Osteoblast (primary cell): ENCODE data around the gene GRM8. TPM values are rescaled to one million over a fixed set of nuclear protein-coding genes. Genes with fewer than 3 reads are reported as not detected.

Experiments used
- DNase-seq: peaks from one replicate; pipeline ENCODE4 v3.0.0; 2011; ENCODE audit warnings: low spot score, mixed read lengths; ENCODE audit not compliant: insufficient read length; ENCODE audit errors: missing footprints
- H2AFZ ChIP-seq: 2 replicates; pipeline ENCODE4 v1.6.0; 2011; ENCODE audit warnings: mild to moderate bottlenecking, low read length
- H3K27ac ChIP-seq: 2 replicates; pipeline ENCODE4 v1.5.1; 2011; ENCODE audit warnings: mild to moderate bottlenecking, low read depth, low read length, moderate library complexity
- H3K27me3 ChIP-seq: 2 replicates; pipeline ENCODE4 v1.6.0; 2012; ENCODE audit warnings: mild to moderate bottlenecking, control low read depth, inconsistent platforms, low read length, moderate library complexity; ENCODE audit not compliant: insufficient read depth
- H3K36me3 ChIP-seq: 2 replicates; pipeline ENCODE4 v1.5.1; 2011; ENCODE audit warnings: mild to moderate bottlenecking, low read length, control low read depth, moderate library complexity; ENCODE audit not compliant: insufficient read depth
- H3K4me1 ChIP-seq: 2 replicates; pipeline ENCODE4 v1.5.1; 2011; ENCODE audit warnings: mild to moderate bottlenecking, low read length, control low read depth, moderate library complexity; ENCODE audit not compliant: insufficient read depth
- H3K4me2 ChIP-seq: 2 replicates; pipeline ENCODE4 v1.6.0; 2011; ENCODE audit warnings: mild to moderate bottlenecking, low read length; ENCODE audit not compliant: insufficient read depth
- H3K4me3 ChIP-seq: fragments of 200-600 bp; sonication (generic); 3 replicates; pipeline ENCODE4 v1.5.1; 2012; ENCODE audit warnings: mild to moderate bottlenecking, low read length, inconsistent platforms; ENCODE audit not compliant: insufficient read depth
- H3K79me2 ChIP-seq: 2 replicates; pipeline ENCODE4 v1.6.0; 2012; ENCODE audit warnings: mild to moderate bottlenecking, low read length, control low read depth, inconsistent platforms; ENCODE audit not compliant: insufficient read depth
- H3K9me3 ChIP-seq: 2 replicates; pipeline ENCODE4 v1.5.1; 2011; ENCODE audit warnings: low read depth, low read length, control low read depth
- H4K20me1 ChIP-seq: 2 replicates; pipeline ENCODE4 v1.6.0; 2012; ENCODE audit warnings: mild to moderate bottlenecking, low read length, control low read depth; ENCODE audit not compliant: insufficient read depth
- CTCF ChIP-seq: IDR thresholded peaks from 2 replicates; pipeline ENCODE4 v1.5.1; 2011; ENCODE audit warnings: mild to moderate bottlenecking, low read depth, low read length, moderate library complexity; ENCODE audit errors: extremely low read depth
- total RNA-seq: library from RNA; depleted of rRNA; stranded (reverse); fragments of >200 nt; gene quantifications from 2 replicates; pipeline ENCODE4 v1.2.3, GENCODE V29; 2012

The GRM8 gene
- total RNA-seq, 1 donor = not detected

- no peaks in the 10 kb centered on the region for H3K27me3 ChIP-seq
- no peak overlapping the region for H2AFZ ChIP-seq
- H3K79me2 ChIP-seq = no peaks in the 10 kb centered on the region
- no peak for TF ChIP-seq CTCF
- no peak overlapping the region for H3K4me2 ChIP-seq
- no peak overlapping the region for H3K4me3 ChIP-seq
- no peaks in the 10 kb centered on the region for H3K4me1 ChIP-seq
- no peaks in the 10 kb centered on the region for H3K36me3 ChIP-seq
- H4K20me1 ChIP-seq = no peaks in the 10 kb centered on the region
- H3K9me3 ChIP-seq = peaks cover 2% of the 10 kb centered on the region
- no peak overlapping the region for H3K27ac ChIP-seq
- no peak for DNase-seq
Measured at GRCh38 chr7:126440542-126440941, 812.2 kb downstream of the GRM8 start.

- H3K9me3 ChIP-seq = peaks cover 2% of the 10 kb centered on the region
- no peak overlapping the region for H3K4me3 ChIP-seq
- no peaks in the 10 kb centered on the region for H3K36me3 ChIP-seq
- no peaks in the 10 kb centered on the region for H3K4me1 ChIP-seq
- no peak overlapping the region for H2AFZ ChIP-seq
- H3K79me2 ChIP-seq = no peaks in the 10 kb centered on the region
- TF ChIP-seq CTCF = no peak
- DNase-seq = no peak
- no peak overlapping the region for H3K4me2 ChIP-seq
- no peaks in the 10 kb centered on the region for H4K20me1 ChIP-seq
- H3K27ac ChIP-seq = no peak overlapping the region
- no peaks in the 10 kb centered on the region for H3K27me3 ChIP-seq
Measured at GRCh38 chr7:126436213-126436868, 816.4 kb downstream of the GRM8 start.

- H3K4me1 ChIP-seq = no peaks in the 10 kb centered on the region
- H4K20me1 ChIP-seq = no peaks in the 10 kb centered on the region
- TF ChIP-seq CTCF = no peak
- no peak overlapping the region for H3K4me2 ChIP-seq
- H2AFZ ChIP-seq = no peak overlapping the region
- no peaks in the 10 kb centered on the region for H3K9me3 ChIP-seq
- no peak for DNase-seq
- H3K79me2 ChIP-seq = no peaks in the 10 kb centered on the region
- H3K4me3 ChIP-seq = no peak overlapping the region
- no peaks in the 10 kb centered on the region for H3K36me3 ChIP-seq
- H3K27me3 ChIP-seq = no peaks in the 10 kb centered on the region
- H3K27ac ChIP-seq = no peak overlapping the region
Measured at GRCh38 chr7:126426652-126427051, 826.1 kb downstream of the GRM8 start.

- no peak for DNase-seq
- no peaks in the 10 kb centered on the region for H4K20me1 ChIP-seq
- H2AFZ ChIP-seq = no peak overlapping the region
- no peaks in the 10 kb centered on the region for H3K27me3 ChIP-seq
- H3K79me2 ChIP-seq = no peaks in the 10 kb centered on the region
- H3K4me1 ChIP-seq = no peaks in the 10 kb centered on the region
- no peak overlapping the region for H3K4me2 ChIP-seq
- no peak overlapping the region for H3K27ac ChIP-seq
- H3K4me3 ChIP-seq = no peak overlapping the region
- H3K36me3 ChIP-seq = no peaks in the 10 kb centered on the region
- TF ChIP-seq CTCF = no peak
- H3K9me3 ChIP-seq = no peaks in the 10 kb centered on the region
Measured at GRCh38 chr7:126424985-126425384, 827.8 kb downstream of the GRM8 start.
